GM21526 (cell line): ENCODE measurements around the gene SEC16B.

Source experiments
- ATAC-seq: cut with Tn5 transposase; IDR thresholded peaks from one replicate; pipeline ENCODE4 v1.9.1; 2021; ENCODE audit warnings: moderate library complexity; ENCODE audit not compliant: unreplicated experiment, low FRiP score

Gene SEC16B

GRCh38 chr1:177945943-177946650 lies 23.8 kb downstream of the SEC16B start:
- peak; percentile 79 for ATAC-seq

- ATAC-seq, result no peak
These were observed 25.6 kb downstream of the SEC16B start for GRCh38 chr1:177944016-177944949.

- no peak for ATAC-seq
These were observed 27.9 kb downstream of the SEC16B start for GRCh38 chr1:177941976-177942375.

GRCh38 chr1:177940682-177941081 lies 29.2 kb downstream of the SEC16B start:
- no peak for ATAC-seq

GRCh38 chr1:177937931-177938330 lies 31.9 kb downstream of the SEC16B start:
- no peak for ATAC-seq

GRCh38 chr1:177937174-177937770 lies 32.6 kb downstream of the SEC16B start:
- no peak for ATAC-seq

GRCh38 chr1:177935638-177936415 lies 34.0 kb downstream of the SEC16B start:
- no peak for ATAC-seq

GRCh38 chr1:177934927-177935326 lies 34.9 kb downstream of the SEC16B start:
- ATAC-seq, result no peak

GRCh38 chr1:177934461-177934860 lies 35.4 kb downstream of the SEC16B start:
- ATAC-seq, result no peak

- ATAC-seq, result no peak
These were observed 36.0 kb downstream of the SEC16B start for GRCh38 chr1:177933881-177934280.

GRCh38 chr1:177932123-177932522 lies 37.7 kb downstream of the SEC16B start:
- ATAC-seq, result no peak

GRCh38 chr1:177928952-177929351 lies 40.9 kb downstream of the SEC16B start:
- ATAC-seq, result no peak

- no peak for ATAC-seq
These were observed 41.7 kb downstream of the SEC16B start for GRCh38 chr1:177928194-177928593.

GRCh38 chr1:177927021-177927596 lies 42.7 kb downstream of the SEC16B start:
- ATAC-seq, result no peak

- no peak for ATAC-seq
These were observed 43.7 kb downstream of the SEC16B start for GRCh38 chr1:177926201-177926600.

- ATAC-seq, result no peak
These were observed 44.9 kb downstream of the SEC16B start for GRCh38 chr1:177925006-177925405.

- ATAC-seq, result no peak
These were observed 46.4 kb downstream of the SEC16B start for GRCh38 chr1:177923441-177923840.

GRCh38 chr1:177922209-177922608 lies 47.6 kb downstream of the SEC16B start:
- no peak for ATAC-seq

- no peak for ATAC-seq
These were observed 48.3 kb downstream of the SEC16B start for GRCh38 chr1:177921590-177921989.

- ATAC-seq, result no peak
These were observed 49.8 kb downstream of the SEC16B start for GRCh38 chr1:177920091-177920490.
